ENCODE measurements around the gene STAG2.
"Not testable (repeated sequence)": the region's sequence is repeated elsewhere in the genome, so short reads cannot be mapped to it uniquely, and the experiment has no call there.

STAG2 gene

GRCh38 chrX:123961268-123962005, at the start of gene STAG2:
Gene STAG2 (plus strand): TSS chrX:123961706. CDS start chrX:124022628, 60,922 bp downstream.
- peak; percentile 76 for DNase-seq (ENCODE audit: low spot score)

GRCh38 chrX:123917069-123917468, 44.4 kb upstream of the STAG2 start:
- no peak for DNase-seq (ENCODE audit: low spot score)

GRCh38 chrX:123918106-123918721, 43.3 kb upstream of the STAG2 start:
- DNase-seq (ENCODE audit: low spot score), result no peak

DNA sequence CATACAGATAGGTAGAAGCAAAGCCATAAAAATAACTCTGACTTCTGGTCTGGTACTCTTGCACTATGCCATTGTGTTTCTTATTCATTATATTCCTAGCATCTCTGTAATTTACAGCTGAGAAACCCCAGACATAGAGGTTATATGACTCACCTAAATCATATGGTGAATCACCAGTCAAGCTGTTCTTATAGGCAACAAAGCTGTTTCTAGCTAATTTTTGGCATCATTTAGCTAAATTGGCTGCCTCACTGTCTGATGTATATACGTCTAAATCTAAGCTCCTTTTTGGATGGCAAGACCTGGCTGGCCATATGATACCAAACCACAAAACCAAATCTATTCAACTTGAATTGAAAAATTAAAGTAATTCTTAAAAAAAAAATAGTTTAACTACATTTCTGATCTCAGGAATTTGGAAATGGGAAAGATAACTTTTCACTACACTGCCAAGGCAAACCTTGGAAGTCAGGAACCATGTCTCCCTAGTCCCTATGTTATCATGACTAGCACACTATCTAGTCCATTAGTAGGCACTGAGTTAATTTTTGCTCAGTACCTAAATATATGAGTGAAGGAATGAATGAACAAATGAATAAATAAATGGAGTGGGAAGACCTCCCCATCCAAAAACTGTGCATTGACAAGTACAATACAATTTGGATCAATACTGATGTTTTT, 41.3 kb upstream of the STAG2 start:
- no peak for DNase-seq (ENCODE audit: low spot score)

- no peak for DNase-seq (ENCODE audit: low spot score)
Observed at GRCh38 chrX:123923211-123923610, 38.3 kb upstream of the STAG2 start.

DNA sequence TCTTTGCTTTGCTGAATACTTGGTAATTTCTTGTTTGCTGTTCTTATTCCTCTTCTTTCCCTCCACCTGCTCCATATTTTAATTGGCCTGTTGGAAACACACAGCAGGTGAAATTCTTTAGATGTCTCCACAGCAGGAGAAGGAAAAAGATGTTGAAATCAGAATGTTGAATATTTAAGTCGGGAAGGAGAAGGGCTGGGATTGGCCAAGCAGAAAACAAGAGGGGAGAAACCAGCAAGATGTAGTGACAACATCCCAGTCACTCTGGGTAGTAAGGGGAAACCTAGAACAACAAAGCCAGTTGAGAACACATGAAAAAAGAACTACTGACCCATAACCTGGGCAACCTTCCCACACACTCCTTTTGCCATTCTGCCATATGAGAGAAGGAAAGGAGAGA, 37.3 kb upstream of the STAG2 start:
- no peak for DNase-seq (ENCODE audit: low spot score)

DNA sequence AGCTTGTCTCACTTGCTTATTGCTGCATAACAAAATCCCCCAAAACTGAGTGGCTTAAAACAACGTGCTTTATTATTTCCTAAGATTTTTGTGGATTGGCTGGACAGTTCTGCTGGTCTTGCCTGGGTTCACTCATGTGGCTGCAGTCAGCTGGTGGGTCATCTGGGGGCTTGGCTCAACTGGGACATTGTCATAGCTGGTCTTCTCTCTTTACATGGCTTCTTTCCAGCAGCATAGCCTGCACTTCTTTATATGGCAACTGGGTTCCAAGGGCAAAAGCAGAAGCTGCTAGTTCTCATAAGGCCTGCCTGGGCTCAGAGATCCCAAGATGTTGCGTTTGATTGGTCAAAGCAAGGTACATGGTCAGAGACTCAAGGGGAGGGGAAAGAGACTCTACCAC, 33.7 kb upstream of the STAG2 start:
- DNase-seq (ENCODE audit: low spot score), result no peak

DNA sequence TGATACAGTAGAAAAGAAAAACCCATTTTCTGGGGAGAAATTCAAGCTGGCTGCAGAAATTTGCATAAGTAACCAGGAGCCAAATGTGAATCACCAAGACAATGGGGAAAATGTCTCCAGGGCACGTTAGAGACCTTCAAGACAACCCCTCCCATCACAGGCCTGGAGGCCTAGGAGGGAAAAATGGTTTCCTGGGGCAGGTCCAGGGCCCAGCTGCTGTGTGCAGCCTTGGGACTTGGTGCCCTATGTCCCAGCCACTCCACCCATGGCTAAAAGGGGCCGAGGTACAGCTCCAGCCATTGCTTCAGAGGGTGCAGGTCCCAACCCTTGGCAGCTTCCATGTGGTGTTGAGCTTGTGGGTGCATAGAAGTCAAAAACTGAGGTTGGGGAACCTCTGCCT, 29.5 kb upstream of the STAG2 start:
- DNase-seq (ENCODE audit: low spot score), result not testable (repeated sequence)

- no peak for DNase-seq (ENCODE audit: low spot score)
Observed at GRCh38 chrX:123943074-123943473, 18.4 kb upstream of the STAG2 start.

- DNase-seq (ENCODE audit: low spot score), result no peak
Observed at GRCh38 chrX:123943488-123943887, 18.0 kb upstream of the STAG2 start.

- no peak for DNase-seq (ENCODE audit: low spot score)
Observed at GRCh38 chrX:123949846-123950245, 11.7 kb upstream of the STAG2 start.

- peak; percentile 52 for DNase-seq (ENCODE audit: low spot score)
Observed at GRCh38 chrX:123959281-123960063, 2.0 kb upstream of the STAG2 start.

GRCh38 chrX:123960956-123961267, 594 bp upstream of the STAG2 start:
- no peak for DNase-seq (ENCODE audit: low spot score)

DNA sequence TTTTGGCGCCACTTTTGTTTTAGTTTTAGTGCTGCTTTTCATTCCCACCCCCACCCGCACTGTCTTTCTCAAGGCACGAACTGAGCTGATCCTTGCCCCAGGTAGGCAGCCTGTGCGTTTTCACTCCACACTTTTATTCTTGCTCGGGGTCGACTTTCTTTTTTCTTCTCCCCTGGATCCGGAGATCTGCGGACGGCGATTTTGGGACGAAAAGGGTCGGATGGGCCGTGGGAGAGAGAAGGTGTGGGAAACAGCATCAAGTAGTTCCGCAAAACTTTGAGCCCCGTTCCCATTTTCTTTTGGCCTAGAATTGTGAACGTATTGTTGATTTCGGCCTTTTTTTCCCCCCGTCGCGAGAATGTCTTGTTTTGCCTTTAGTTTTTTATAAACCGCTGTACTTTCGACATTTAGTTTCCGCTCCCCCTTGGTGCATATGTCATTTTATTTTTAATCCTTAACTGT, 531 bp downstream of the STAG2 start:
- DNase-seq (ENCODE audit: low spot score), result peak; percentile 69

GRCh38 chrX:123962794-123963373, 1.4 kb downstream of the STAG2 start:
- DNase-seq (ENCODE audit: low spot score), result peak; percentile 87

DNA sequence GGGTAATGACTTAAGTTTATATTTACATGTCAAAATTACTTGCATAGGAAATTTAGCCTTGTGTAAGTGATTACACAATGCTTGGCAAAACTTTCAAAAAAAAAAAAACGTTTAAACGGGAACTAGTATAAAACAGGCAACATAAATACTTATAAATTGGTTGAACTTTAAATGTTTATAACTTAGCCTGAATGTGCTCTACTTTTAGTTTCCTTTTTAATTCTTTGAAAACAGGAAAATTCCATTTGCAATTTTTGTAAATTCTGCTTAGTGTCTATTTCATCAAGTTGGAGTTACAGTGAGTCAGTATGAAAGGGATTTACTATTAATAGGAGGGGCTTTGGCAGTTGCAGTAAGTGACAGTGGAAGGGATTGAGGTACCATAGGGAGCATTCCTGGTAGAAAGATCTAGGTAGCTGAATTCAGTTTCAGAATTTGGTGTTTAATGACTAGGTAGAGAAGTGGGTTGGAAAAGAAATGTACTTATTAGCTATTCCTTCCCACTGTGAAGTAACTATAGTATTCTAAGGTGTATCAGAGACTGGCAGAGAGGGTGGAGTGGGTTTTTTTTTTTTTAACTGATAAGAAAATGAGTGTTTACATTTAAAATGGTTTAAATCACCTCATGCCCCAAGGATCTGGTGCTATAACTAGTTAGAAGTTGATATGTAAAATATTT, 2.8 kb downstream of the STAG2 start:
- DNase-seq (ENCODE audit: low spot score), result peak; percentile 11

- DNase-seq (ENCODE audit: low spot score), result no peak
Observed at GRCh38 chrX:123965712-123966111, 4.2 kb downstream of the STAG2 start.

- no peak for DNase-seq (ENCODE audit: low spot score)
Observed at GRCh38 chrX:123967497-123967896, 6.0 kb downstream of the STAG2 start.

DNA sequence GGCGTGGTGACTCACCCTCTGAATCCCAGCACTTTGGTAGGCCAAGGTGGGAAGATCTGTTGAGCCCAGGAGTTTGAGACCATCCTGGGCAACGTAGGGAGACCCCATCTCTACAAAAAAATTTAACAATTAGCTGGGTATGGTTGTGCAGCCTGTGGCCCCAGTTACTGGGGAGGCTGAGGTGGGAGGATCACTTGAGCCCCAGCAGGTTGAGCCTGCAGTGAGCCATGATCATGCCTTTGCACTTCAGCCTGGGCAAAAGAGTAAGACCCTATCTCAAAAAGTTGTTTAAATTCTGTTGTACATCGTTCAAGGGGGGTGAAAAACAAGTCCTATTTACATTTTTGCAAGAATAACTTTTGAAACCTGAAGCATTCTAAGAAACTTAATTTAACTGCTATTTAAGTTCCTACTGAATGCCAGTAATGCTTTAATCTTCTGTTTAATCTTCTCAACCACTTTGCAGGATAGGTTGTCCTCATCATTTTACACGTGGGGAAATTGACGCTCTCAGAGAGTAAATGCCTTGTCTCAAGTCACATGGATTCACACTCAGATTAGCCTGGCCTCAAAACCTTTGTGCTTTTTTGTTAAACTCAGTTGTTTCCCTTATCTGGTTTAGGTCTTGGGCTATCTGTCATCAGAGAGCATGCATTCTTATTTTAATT, 7.0 kb downstream of the STAG2 start:
- no peak for DNase-seq (ENCODE audit: low spot score)

DNA sequence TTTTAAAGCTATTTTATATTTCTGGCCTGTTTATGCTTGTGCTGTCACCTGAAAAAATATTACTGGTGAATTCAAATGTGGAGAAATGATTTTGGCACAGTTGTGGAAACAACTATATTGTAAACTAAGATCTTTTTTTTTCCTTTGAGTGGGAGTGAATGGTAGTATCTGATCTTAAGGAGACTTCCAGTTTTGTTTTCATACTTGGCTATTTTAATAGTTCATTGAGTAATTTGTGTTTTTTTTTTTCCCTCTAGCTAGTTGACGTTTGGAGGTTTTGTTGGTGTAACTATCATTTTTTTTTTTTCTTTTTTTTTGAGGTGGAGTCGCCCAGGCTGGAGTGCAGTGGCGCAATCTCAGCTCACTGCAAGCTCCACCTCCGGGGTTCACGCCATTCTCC, 10.5 kb downstream of the STAG2 start:
- DNase-seq (ENCODE audit: low spot score), result no peak

- DNase-seq (ENCODE audit: low spot score), result no peak
Observed at GRCh38 chrX:123973921-123974320, 12.4 kb downstream of the STAG2 start.

All from NAMALWA (cell line).